HT-29 (cell line): ENCODE results near the gene BCR. TPM values are rescaled to one million over a fixed set of nuclear protein-coding genes. Genes with fewer than 3 reads are reported as not detected.
"Not testable (repeated sequence)": the region's sequence is repeated elsewhere in the genome, so short reads cannot be mapped to it uniquely, and the experiment has no call there.

Experiments used
- DNase-seq: peaks from one replicate; pipeline ENCODE4 v3.0.0-alpha.2; 2015; ENCODE audit warnings: low spot score
- total RNA-seq: library from RNA; depleted of rRNA; stranded (reverse); fragments of >200 nt; shearing (Covaris generic); gene quantifications from 2 replicates; pipeline ENCODE4 v1.2.3, GENCODE V29; 2014

The BCR gene
- total RNA-seq, 1 experiment from 2014 or later: 69.1 TPM

DNA sequence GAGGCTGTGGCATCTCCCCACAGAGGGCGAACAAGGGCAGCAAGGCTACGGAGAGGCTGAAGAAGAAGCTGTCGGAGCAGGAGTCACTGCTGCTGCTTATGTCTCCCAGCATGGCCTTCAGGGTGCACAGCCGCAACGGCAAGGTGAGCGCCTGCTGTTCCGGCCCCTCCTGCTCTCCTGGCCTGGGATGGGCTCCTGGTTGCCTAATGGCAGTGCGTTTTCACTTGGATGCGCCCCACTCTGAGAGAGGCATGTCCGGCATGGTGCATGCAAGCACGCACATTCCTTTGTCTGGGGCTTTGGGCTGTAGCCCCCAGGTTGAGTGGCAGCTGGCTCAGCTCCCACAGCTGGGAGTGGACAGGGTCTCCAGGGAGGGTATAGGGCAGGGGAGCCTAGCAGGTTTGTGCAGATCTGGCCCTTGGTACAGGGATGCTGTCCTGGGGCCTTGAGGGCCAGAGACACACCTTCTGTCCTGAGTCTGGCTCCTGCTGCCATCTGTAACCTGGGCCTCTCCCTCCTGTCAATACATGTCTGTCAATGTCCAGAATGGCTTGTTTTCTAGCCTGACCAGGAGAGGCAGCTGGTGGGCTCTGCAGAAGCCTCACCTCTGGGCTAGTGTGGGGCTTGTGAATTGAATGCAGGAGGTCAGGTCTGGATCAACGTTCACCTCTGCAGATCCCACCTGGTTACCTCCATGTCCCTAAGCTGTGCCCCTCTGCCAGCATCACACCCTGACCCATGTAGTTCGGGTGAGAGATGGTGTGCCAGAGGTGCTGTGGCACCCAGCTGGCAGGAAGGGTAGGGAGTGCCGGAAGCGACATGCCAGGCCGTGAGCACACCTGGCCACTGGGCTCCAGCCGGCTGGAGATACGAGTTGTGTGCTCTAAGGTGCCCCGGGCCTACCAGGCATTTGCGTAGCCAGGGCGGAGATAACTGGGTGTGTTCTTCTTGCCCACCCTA is 107.1 kb downstream of the BCR start:
- no peak for DNase-seq

DNA sequence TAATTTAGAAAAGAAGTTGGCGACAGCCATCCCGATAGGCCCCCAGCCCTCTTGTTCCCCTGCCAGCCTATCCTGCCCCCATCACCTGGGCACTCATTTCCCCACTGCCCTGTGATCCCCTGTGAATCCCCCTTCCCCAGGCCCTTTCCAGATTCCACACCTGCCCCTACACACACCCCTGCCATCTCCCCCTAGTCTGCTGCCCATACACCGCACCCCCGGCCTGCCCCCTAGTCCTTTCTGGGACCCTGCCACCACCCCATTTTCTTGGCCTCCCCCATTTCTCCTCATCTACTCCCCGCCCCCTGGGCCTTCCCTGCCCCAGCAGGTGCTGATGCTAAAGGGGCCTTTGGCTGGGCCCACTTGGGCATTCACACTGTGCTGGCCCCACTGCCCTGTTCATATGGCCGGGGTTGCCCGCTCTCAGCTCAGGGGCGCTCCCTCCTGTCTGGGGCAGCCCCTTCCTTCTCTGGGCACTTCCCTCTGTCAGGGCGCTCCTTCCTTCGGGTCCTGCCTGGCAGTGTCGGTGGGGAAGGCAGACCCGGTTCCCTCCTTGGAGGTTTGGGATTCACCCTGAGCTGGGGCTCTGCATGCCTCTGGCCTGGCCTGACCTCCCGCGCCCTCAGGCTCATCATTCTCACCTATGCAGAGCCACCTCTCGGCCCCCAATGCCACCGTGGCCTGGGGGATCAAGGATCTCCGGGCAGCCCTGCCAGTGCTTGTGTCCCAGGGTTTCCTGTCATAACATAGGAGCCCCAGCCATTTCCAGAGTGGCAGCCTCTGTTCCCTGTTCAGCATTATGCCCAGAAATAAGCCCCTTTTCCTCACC is 108.2 kb downstream of the BCR start:
- DNase-seq: no peak

DNA sequence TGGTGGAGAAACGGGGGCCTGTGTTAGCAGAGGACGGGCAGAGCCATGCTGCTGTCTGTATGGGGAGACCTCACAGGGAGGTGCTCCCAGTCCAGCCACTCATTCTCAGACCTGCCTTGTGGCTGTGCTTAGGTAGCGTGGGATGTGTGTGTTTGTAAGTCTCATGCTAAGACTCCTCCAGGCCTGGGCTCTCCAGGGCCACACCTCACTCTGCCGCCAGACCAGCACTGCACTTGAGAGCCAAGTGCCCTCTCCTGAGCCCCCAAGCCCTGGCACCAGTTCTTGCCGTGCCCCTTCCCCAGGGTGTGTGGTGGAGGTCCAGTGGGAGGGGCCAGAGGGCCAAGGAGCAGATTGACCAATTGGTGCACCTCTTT is 108.8 kb downstream of the BCR start:
- DNase-seq: no peak

DNA sequence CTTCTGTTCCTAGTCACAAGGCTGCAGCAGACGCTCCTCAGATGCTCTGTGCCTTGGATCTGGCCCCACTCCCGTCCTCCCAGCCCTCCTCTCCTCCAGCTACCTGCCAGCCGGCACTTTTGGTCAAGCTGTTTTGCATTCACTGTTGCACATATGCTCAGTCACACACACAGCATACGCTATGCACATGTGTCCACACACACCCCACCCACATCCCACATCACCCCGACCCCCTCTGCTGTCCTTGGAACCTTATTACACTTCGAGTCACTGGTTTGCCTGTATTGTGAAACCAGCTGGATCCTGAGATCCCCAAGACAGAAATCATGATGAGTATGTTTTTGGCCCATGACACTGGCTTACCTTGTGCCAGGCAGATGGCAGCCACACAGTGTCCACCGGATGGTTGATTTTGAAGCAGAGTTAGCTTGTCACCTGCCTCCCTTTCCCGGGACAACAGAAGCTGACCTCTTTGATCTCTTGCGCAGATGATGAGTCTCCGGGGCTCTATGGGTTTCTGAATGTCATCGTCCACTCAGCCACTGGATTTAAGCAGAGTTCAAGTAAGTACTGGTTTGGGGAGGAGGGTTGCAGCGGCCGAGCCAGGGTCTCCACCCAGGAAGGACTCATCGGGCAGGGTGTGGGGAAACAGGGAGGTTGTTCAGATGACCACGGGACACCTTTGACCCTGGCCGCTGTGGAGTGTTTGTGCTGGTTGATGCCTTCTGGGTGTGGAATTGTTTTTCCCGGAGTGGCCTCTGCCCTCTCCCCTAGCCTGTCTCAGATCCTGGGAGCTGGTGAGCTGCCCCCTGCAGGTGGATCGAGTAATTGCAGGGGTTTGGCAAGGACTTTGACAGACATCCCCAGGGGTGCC is 109.8 kb downstream of the BCR start:
- peak; percentile 59 for DNase-seq

DNA sequence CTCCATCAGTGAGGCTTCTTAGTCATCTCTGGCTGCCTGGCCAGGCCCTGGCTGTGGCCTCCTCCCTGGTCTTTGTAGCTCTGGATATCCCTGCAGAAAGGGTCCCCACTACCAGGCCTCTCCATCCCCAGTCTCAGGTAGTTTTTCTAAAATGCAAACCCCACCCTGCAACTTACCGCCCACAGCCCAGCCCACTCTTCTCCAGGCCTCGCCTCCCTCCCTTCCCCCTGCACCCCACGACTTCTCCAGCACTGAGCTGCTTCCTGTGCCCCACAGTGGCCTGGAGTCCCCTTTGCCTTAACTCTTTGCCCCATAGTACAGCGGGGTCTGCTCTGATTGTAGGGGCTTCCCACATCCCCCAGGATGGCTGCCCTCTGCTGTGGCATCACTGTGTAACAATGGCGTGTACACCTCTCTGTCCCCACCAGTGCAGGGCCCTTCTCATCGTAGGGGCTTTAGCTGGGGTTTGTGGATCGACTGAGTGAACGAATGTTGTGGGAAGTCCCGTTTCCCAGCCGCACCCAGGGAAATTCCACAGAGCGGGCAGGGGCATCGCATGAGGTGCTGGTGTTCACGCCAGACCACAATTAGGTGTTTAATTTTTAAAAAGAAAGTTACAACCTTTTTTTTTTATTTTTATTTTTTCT is 111.6 kb downstream of the BCR start:
- DNase-seq: no peak

DNA sequence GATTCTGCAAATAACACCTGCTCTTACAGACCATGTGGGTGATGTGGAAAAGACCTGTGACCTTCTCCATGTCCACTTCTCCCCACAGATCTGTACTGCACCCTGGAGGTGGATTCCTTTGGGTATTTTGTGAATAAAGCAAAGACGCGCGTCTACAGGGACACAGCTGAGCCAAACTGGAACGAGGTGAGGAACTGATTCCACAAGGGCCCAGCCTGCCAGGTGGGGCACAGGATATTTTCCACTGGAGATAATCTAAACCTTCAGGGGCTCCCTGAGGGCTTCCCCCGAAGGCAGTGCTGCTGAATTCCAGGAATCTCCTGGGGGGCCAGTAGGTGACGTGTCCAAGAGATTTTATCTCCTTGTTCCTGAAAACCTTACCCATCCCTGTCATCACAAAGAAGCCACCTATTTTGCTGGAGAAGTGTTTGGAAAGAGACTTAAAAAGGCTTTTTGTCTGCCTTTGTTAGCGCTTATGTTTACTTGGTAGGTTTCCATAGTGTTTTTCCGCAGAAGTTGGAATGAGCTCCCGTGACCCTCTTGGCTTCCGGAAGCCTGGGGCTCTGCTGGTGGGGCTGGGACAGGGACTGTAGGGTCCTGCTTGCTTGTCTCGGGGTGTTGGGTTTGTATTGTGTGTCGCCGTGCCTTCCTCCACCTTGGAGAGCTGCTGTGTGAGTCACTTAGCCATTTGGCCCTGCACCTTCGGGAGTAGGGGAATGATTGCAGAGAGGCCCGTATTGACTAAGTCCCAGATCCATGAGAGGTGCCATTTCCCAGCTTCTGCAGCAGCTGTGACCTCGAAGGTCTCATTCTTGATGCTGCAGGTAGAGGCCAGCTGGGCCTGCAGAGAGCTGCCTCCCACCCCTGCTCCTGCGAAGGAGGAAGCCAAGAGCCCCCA is 112.4 kb downstream of the BCR start:
- no peak for DNase-seq

DNA sequence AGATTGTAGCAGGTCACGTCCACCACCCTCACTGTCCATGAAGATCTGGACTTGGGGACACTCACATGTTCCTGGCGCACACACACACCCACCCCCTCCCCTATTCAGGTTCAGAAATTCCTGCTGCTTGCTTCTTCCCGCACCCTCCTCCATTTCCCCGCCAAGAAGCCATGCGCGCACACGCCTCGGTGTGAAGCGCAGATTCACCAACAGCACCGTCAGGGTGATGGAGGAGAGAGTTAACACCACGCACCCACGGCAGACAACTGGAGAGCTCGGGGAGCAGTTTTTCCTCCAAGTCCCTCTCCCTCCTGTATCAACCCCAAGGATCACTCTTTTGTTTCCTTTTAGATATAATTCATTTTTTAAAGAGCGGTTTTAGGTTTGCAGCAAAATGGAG is 113.4 kb downstream of the BCR start:
- no peak for DNase-seq

DNA sequence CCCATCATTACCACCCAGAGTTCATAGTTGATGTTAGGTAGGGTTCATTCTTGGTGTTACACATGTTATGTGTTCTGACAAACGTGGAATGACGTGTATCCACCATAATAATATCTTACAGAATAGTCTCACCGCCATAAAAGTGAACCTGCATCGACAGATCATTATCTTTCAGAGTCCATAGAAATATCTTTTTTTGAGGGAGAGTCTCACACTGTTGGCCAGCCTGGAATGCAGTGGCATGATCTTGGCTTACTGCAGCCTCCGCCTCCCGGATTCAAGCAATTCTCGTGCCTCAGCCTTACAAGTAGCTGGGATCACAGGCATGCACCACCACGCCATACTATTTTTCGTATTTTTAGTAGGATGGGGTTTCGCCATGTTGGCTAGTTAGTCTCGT is 113.9 kb downstream of the BCR start:
- no peak for DNase-seq

DNA sequence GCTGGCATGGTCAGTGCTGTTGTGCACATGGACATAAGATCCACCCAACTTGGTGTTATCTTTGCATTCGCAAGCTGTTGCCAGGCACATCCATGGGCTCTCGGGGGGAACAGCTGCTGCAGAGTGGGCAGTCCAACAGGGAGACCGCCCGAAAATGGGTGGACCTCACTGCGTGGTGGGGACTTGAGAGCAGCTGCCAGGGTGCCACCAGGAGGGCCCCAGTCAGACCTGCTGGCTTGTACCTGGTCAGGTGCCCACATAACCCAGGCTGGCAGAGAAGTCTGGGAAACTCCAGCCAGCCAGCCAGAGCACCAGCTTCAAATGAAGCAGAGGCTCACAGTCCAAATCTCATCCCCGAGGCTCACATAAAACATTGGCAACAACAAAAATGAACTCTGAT is 120.2 kb downstream of the BCR start:
- no peak for DNase-seq

DNA sequence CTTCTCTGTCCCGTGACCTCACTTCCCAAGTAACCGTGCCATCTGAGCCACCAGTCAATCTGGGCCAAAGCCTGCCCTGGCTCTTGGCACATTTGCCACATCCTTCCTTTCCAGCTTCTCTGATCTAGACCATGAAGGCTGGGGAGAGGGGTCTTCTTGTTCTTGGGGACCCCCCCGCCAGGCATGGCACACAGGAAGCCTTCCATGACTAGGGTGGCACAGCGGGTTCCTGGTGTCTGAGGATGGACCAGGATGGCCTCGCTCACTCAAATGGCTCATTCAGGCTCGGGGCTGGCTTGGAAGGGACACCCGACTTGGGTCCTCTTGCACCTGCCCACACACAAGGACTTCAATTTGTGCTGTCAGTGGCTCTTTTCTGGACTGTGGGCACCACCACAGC is 121.3 kb downstream of the BCR start:
- DNase-seq: no peak

DNA sequence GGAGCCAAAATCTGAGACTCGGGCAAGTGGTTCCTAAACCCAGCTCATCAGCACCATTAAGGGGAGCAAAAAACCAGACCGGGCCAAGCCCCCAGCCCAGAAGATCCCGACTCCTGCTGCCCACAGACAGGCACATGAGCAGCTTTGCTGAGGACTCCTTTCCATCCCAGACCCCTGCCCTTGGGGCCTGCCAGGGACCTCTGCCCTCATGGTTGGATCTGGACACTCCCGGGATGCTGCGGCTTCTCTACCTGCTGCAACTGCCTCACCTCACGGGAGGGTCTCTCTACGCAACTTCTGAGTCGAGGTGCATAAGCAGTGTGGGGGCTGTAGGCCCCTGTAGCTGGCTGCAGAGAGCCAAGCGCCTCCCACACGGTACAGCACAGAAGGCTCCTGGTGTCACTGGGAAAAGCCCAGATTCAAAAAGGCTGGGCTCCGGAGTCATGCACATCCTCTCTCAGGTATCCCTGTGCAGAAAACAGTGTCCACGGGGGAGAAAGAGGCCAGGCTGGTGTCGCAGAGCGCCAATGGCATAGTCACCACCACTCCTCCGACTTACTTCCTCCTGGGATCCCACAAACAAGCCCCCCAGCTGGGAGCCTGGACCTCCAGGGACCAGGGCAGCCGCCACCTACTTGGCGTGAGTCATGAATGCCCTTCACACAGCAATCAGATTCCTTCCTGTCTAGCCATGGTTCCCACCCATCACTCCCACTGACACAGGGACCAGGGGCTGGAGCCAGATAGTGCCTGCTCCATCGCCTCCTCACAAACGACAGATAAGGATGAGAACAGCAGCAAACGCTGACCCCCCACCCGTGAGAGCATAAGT is 122.1 kb downstream of the BCR start:
- no peak for DNase-seq

DNA sequence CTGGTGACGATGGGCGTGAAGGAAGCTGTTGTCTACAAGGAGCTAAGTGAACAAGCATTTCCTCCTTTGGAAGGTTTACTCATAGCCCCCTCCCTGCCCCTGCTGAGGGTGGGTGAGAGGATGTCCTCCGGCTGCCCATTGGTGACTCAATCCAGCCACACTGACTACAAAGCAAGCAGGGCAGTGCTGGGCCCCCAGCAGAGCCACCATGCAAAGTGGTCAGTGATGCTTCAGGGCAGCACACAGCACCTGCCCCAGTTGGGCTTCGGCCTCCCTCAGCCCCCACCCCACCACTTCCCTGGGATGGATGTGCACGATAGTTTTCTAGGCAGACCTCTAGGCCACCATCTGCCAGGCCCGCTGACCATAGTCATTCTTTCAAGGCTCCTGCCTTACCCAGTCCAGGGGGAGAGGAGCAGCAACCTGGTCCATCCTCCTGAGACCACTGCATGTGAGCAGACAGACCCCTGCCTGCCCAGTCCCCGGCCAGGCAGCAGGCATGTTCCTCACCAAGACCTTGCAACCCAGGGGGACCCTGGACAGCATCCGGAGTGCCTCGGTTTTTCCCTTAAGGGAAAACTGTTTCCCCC is 125.1 kb downstream of the BCR start:
- DNase-seq: no peak

DNA sequence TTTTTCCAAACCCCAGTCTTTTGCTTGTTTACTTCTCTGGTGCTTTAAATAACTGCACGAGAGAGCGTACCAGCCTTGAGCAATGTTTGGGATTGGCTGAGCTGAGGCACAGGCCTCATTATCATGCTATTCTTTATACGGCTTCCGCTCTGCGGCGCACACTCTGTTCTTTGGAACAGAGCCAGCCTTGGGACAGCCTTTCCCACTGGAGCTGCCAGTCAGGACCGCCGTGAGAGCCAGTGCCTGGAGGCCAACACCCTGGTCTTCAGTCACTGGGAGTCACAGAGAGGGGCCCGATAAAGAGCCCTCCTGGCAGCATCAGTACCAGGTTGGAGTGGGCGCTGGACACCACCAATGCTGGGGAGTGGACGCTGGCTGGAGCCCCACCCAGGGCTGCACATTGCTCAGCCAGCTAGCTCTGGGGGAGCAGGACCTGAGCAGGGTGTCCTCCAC is 125.6 kb downstream of the BCR start:
- DNase-seq: no peak

DNA sequence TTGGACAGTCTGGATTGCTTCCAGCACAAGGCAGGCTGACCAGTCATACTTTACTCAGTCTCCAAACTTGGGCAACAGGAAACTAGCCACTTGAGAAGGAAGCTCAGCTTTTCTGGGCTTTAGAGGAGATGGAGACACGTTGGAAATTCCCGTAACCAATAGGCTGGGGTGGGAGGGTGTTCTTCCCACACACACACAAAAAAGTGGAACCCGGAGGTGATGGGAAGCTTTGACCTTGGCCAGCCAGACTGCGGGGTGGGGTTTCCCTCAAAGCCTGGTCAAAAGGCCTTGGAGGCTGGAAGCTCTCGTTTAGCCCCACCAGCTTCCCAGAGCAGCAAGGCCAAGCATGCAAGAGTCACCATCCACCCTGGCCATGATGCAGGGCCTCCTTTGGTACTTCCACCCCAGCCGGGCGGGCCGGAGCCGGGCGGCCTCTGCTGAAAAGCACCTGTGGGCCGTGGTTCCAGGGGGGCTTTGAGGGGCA is 126.2 kb downstream of the BCR start:
- no peak for DNase-seq

DNA sequence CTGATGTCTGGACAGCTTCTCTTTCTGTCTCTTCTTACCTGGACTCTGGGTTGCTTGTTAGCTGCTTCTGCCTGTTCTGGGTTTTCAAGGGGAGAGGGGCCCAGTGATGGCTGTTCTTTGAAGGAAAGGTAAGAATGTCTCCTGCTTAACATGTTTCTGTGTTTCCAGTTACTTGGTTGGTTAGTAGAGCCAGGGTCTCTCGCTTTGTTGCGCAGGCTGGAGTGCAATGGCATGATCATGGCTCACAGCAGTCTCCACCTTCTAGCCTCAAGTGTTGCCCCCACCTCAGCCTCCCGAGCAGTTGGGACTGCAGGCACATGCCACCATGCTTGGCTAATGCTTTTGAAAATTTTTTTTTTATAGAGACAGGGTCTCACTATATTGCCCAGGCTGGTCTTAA is 126.6 kb downstream of the BCR start:
- DNase-seq: no peak

DNA sequence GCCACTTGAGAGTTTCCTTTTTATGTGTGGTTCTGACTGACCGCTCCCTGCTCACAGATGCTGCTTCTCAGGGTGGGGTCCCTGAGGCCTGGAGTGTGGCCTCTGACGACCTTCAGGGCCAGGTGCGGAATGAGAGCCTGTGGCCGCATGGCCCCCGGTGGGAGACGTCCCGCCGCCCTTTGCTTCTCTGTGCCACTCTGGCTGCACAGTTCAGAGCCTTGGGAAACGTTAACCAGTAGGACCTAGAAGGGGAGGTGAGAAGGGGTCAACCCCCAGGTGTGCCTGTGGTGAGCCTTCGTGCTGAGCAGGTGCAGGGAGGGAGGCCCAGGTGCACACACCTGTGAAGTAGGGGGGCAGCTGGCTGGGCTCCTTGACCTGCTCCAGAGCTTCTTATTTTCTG is 127.2 kb downstream of the BCR start:
- not testable (repeated sequence) for DNase-seq

DNA sequence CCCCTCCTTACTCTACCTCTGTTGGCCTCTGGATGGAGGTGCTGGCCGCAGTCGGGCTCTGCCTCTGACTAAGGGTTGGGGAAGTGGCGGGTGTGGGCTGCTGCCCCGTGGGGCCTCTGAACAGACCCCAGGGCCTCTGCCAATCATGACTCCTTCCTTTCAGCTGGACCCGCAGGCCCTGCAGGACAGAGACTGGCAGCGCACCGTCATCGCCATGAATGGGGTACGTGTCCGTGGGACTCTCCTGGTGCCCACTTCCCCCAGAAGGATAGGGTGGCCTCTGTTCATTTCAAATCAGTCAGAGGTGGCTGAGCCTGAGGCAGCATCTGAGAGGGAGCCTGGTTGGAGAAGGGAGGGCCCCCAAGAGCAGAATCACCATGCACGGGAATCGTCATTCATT is 129.0 kb downstream of the BCR start:
- DNase-seq: not testable (repeated sequence)

DNA sequence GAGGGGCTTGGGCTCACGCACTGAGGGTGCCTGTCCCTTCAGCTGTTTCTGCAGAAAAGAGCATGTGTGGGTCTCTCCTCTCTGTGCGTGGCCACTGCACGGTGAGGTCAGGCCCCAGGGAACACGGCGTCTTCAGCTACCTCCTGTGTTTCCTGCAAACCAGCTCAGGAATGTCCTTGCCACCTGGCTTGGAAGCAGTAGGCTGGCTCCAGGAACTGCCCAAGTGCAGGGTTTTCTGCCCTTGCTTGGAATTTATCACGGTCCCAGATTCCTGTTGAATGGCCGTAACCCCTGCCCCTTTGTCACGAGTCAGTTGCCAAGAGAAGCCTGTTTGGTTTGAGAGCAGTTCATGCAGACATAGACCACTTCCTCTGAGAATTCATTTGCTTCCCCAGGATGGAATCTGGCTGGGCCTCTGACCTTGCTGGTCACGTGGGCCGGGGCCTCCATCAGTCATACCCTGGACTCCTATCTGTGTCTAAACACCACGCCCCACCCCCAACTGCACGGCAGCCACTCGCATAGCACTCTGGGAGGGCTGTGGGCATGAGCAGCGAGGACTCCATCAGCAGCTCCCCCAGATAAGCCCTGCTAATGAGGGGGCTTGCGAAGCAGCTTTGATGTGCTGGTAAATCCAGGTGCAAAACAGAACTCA is 130.3 kb downstream of the BCR start:
- not testable (repeated sequence) for DNase-seq
